ENCODE results near the gene MAP3K7CL.
A peak's percentile ranks its signal among the peaks of the same experiment; 100 is the strongest.

Gene MAP3K7CL

DNA sequence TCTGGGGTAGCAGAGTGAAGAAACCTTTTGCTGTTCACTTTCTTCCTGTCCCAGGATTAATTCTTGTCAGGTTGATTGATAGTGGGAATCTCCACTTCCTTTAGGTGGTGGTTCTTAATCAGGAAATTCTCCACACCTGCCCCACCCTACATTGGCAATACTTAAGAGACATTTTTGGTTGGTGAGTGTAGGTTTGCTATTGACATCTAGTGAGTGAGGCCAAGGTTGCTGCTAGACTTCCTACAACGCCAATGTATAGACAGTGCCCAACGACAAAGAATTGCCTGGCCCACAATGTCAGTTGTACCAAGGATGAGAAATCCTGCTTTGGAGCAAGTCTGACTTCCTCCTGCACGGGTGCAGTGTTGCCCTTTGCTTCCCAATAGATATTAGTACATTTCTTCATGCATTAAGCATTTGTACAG is 38.5 kb downstream of the MAP3K7CL start:
- no peak for DNase-seq (ENCODE audit: low read depth)

DNA sequence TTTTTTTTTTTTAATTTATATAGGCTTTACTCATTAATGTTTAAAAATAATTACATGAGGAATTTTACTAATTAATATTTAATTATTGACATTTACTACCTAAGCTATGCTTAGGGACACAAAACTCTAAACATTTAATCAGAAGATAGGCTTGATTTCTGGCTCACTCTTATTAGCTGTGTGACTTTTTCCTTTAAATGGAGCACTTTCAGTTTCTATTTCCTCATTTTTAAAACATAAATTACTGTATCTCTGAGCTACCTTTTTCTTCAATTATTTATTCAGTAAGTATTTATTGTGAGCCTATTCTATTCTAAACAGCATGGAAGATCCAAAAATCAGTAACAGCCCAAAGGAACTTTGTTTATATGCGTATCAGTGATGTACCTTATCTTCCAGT is 40.5 kb downstream of the MAP3K7CL start:
- DNase-seq (ENCODE audit: low read depth), result no peak

DNA sequence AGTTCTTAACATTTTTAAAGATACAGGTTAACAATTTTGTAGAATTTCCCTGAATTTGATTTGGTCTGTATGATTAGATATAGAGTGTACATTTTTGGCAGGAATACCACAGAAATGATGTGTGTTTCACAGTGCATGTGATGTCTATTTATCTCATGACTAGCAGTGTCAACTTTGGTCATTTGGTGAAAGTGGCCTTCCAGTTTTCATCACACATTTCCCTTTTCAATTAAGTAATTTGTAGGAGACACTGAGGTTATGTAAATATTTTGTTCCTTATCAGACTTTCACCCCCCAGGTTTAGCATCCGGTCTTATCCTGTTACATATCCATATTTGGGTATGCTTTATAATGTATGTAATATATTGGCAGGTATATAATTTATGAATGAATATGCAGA is 41.8 kb downstream of the MAP3K7CL start:
- no peak for DNase-seq (ENCODE audit: low read depth)

DNA sequence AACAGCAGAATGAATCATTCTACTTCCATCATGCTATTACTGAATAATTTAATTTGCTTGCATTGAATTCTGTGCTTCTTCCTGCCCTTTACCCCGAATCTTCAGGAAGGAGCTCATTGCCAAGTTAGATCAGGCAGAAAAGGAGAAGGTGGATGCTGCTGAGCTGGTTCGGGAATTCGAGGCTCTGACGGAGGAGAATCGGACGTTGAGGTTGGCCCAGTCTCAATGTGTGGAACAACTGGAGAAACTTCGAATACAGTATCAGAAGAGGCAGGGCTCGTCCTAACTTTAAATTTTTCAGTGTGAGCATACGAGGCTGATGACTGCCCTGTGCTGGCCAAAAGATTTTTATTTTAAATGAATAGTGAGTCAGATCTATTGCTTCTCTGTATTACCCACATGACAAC is 44.2 kb downstream of the MAP3K7CL start:
- no peak for DNase-seq (ENCODE audit: low read depth)

DNA sequence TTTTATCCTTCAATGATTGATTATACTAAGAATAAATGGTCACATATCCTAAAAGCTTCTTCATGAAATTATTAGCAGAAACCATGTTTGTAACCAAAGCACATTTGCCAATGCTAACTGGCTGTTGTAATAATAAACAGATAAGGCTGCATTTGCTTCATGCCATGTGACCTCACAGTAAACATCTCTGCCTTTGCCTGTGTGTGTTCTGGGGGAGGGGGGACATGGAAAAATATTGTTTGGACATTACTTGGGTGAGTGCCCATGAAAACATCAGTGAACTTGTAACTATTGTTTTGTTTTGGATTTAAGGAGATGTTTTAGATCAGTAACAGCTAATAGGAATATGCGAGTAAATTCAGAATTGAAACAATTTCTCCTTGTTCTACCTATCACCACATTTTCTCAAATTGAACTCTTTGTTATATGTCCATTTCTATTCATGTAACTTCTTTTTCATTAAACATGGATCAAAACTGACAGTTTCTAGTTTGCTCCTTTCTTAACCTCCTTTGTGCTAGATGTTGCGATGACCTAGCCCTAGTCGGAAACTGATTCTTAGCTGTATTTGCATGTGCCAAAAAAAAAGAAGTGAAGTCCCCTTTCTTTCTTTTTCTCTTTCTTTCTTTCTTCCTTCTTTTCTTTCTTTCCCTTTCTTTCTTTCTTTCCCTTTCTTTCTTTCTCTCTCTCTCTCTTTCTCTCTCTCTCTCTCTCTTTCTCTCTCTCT is 45.1 kb downstream of the MAP3K7CL start:
- no peak for DNase-seq (ENCODE audit: low read depth)

DNA sequence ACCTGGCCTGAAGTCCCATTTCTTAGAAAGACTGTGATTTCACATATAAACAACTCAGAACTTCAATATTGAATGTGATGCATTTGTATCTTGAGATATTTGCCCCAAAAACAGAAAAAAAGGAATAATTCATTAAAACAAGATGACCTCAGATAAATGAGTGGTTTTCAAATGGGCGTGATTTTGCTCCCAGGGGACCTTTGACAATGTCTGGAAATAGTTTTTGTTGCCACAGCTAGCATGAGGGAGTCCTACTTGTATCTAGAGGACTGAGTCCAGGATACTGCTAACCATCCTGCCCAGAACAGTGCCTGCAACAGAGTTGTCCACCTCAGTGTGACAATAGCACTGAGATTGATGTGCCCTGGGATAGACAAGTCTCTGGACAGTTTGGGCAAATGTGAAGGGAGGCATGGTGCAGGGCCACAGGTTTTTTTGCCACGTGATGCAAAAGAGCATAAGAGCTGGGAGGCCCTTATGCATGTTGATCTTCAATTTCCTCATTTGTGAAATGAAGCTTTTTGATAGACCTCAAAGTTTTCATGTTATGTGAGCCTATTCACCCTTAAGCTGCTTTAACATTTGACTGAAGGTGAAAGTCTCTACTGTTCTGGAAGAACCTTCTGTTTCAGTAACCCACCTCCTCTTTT is 46.2 kb downstream of the MAP3K7CL start:
- DNase-seq (ENCODE audit: low read depth), result no peak

DNA sequence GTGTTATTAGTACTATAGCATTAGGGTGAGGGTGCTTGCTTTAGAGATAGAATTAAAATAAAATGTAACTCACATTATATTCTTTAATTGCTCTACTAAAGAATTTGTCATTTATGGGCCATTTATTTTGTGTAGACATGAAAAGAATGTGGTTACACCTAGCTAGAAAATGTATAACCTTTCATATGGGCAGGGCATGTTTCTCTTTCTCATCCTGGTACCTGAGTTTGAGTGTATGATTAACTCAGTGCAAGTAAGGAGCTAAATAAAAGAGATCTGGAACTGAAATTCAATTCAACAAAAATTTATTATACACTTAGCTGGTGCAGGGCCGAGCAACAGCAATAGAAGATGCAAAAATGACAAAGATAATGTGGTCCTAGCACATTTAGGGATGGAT is 47.4 kb downstream of the MAP3K7CL start:
- DNase-seq (ENCODE audit: low read depth), result no peak

DNA sequence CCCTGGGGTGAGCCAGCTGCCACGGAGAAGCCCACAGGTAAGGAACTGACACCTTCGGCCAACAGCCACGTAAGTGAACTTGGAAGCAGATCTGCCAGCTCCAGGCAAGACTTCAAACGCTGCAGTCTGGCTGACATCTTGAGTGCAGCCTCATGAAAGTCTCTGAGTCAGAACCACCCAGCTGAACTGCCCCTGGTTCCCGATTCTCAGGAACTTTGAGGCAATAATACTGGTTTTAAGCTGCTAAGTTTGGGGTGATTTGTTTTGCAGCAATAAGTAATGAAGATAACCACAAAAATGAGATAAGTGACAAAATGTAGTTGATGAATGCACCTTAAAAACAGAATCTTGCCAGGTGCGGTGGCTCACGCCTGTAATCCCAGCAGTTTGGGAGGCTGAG is 48.5 kb downstream of the MAP3K7CL start:
- DNase-seq (ENCODE audit: low read depth), result no peak

DNA sequence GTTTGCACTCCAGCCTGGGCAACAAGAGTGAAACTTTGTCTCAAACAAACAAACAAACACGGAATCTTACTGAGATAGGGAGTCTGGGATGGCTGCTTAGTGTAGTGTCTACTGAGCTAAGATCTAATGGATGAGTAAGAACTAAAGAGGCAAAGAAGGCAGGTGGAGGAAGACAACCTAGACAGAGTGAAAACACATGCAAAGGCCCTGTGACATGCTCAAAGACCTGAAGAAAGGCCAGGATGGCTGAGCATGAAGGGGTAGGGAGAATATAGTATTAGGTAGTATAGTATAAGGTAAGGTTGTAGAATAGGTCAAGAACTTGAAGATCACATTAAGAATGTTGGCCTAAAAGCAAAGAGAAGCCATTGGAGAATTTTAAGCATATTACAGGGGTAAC is 49.1 kb downstream of the MAP3K7CL start:
- DNase-seq (ENCODE audit: low read depth), result no peak

DNA sequence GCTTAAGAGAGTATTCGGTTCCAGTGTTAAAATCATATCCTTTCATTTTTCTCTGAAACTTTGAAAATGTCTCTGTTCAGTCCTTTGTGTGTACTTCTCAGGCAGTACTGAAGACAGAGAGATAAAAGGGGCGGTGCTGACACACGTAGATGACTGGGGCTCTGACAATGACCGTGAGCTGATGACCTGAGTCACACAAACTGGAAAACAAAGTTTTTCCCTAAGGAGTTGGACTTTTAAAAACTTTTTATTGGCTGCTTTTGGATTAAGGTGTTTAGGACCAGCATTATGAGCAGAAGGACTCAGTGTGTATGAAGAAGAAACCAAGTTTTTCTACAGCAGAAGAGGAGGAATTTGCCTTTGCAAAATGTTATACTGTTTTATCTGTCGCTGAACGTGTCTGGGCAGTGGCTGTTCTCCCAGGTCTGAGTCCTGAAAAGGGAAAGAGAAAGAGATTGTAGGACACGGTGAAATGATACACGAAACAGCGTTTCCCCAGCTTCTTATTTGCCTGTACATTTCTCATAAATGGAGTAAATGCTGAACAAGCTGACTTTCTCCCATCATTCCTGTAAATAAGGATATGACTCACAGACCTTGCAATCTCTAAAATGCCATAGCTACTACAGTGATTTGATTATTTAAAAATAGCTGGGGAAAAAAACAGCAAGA is 51.5 kb downstream of the MAP3K7CL start:
- no peak for DNase-seq (ENCODE audit: low read depth)

DNA sequence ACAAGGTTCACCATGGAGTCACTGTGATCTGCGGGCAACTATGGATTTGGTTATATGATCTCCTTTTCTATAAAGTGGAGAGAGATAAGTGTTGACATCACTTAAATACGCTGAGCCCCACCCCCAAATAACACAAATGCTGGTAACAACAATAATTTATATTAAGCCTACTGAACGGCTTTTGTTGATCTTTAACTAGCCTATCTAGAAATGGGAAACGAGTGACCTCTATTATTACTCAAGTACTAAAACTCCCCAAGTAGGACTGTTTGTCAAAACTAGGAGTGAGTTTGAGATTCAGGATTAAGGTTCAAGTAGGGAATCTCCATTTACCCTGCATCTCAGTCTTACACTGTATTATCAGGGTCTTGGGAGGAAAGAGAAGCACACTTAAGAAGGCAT is 52.2 kb downstream of the MAP3K7CL start:
- DNase-seq (ENCODE audit: low read depth), result no peak

DNA sequence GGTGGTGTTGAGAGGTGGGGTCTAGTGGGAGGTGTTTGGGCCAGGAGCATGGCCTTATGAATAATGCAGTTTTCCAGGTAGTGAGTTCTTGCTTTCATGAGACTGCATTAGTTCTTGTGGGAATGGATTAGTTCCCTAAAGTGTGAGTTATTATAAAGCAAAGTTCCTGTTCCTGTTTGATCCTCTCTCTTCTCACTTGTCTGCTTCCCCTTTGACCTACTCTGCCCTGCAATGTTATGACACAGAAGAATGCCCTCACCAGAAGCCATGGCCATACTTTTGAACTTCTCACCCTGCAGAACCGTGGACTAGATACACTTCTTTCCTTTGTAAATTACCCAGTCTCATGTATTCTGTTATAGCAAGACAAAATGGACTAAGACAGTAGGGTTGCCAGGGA is 53.6 kb downstream of the MAP3K7CL start:
- no peak for DNase-seq (ENCODE audit: low read depth)

DNA sequence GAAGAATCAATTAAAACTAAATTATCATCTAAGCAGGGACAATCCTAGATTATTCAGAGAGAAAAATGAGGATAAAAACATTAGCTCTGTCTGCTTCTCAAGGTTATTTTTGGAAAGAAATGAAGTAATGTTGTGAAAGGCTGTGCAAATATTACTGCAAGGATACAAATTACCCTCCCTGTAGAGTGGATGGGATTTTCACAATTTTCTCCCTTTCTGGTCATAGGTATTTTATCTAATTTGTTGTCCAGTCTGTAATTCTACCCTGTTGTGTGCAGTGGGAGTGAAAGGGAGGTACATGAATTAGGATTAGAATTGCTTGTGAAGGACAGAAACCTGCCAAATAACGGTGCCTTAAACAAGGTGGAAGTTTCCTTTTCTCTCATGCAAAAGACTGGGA is 54.7 kb downstream of the MAP3K7CL start:
- DNase-seq (ENCODE audit: low read depth), result no peak

DNA sequence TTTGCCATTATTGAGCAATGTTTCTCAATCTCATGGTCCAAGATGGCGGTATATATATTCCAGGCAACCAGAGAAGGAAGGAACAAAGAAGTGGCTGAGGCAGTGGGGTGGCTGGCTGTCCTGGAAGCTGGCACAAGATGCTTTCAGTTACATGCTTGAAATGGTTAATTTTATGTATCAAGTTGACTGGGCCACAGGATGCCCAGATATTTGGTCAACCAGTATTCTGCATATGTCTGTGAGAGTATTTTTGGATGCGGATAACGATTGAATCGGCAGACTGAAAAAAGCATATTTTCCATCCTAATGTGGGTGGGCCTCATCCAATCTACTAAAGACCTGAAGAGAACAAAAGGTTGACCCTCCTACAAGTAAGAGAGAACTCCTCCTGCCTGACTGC is 55.2 kb downstream of the MAP3K7CL start:
- no peak for DNase-seq (ENCODE audit: low read depth)

DNA sequence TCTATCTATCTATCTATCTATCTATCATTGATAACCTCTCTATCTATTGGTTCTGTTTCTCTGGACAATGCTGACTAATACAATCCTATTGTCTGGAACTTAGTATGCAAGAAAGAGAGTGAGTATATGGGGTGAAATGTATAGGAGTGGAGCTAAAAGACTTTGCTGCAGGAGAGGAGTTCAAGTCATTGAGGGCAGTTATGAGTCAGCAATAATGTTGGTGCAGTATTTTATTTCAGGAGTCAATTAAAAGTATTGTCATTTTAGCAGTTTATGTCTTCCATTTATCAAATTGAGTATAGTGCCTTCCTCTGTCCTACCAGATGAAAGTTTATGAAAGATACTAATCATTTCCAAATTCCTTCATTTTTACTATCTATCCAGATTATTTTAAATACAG is 55.8 kb downstream of the MAP3K7CL start:
- DNase-seq (ENCODE audit: low read depth), result no peak

DNA sequence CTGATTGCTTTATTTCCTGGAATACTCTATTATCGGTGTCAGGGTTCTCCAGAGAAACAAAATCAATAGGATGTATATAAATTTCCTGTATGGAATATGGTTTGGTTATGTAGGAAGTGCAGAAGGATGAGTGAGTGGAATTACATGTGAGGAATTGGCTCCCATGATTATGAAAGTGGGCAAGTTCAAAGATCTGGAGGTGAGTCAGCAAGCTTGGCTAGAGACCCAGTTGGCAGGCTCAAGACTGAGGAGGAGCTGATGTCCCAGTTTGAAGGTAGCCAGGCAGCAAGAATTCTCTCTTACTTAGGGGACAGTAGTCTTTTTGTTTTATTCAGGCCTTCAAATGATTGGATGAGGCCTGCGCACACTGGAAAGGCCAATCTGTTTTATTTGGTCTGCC is 57.5 kb downstream of the MAP3K7CL start:
- no peak for DNase-seq (ENCODE audit: low read depth)

DNA sequence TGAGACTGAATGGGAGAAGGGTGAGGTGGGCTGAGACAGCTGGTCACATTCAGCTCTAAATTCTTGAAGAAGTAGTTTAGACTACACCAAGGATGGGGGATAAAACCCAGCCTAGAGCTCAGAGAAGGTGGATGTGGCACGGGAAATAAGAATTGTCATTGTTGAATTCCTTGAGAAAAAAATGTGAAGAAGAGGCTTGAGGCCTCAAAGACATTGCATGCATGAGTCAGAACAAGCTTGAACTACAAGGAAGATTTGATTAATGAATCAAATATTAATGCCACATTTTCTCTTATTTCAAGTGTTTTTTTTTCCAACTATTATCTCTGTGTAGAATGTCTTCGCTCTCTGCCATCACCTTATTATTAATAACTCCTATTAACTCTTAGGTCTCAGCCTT is 58.9 kb downstream of the MAP3K7CL start:
- no peak for DNase-seq (ENCODE audit: low read depth)

DNA sequence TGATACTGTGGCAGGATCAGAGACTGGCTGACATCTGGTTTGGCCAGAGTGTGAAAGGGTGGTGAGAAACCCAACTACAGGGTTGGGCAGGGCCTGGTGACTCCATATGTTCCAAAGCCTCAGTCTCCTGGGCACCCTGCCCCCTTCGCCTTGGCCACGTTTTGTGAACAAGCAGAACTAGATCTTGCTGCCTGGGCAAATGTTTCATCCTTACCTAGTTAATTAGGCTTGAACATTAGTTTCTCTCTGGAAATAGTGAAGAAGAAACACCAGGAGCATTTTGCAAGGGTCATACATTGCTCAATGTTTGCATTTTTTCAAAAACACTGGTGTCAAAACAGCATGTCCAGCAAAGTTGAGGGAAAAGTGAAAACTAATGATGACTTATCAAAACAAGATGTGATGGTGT is 60.5 kb downstream of the MAP3K7CL start:
- no peak for DNase-seq (ENCODE audit: low read depth)

DNA sequence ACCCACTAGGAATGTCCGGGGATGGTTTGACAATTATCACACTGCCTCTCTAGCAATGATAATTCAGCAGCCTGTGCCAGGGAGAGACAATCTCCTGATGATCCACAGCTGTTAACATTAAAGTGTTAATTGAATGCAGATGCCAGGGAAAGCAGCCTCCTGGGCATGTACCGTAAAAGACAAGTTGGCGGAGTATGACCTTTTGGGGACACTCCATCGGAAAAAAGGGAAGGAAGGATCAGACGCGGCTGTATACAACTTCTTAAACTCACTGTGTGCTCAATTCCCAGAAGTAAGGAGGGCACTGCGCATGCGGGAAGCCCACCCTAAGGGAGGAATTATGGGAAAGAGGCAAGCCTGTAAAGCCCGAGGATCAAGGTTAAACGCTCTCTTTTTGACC is 62.6 kb downstream of the MAP3K7CL start:
- no peak for DNase-seq (ENCODE audit: low read depth)

DNA sequence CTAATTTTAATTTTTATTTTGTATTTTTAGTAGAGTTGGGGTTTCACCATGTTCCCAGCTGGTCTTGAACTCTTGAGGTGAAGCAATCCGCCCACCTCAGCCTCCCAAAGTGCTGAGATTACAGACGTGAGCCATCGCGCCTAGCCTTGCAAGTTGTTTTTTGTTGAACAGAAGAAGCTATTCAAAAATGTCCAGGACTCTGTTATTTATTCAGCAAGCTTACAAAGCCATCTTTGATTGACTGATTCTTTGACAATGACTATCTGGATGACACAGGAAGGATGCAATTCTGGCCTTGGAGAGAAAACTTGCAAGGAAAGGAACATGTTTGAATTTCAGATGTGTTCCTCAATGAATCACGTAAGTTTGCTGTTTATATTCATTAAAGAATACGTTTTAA is 63.5 kb downstream of the MAP3K7CL start:
- DNase-seq (ENCODE audit: low read depth), result no peak

DNA sequence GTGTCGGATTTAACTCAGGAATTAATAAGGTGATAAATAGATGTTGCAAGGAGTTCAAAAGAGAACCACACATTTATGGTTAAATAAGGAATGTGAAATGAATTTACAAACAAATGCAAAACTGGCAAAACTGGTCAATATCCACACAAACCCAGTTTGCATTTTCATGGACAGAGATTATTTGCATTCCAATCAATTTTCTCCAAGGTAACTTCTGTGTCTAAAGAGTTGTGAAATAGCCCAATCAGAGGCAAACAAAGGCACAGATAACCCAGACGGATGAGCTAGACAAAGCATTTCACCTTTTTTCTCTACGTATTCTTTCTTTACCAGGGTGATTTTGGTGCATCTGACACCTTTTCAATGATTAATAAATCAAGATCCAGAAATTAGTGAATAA is 63.9 kb downstream of the MAP3K7CL start:
- DNase-seq (ENCODE audit: low read depth), result no peak

DNA sequence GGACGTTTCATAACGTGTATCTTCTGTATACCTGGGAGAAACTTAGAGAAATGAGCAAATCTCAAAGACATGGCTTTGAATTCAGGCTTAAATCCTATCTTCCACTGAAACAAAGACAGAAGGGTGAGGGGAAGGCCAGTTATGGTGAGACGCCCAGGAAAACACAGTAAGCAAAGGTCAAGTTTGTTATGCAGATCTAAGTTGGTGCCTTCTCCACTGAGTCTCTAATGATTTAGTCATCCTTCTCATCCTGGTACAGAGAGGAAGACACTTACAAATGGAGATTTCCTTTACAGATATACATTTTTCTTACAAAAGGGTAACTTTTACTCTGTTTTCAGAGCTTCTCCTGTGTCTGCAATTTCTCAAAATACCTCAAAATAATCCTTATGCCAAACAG is 64.4 kb downstream of the MAP3K7CL start:
- no peak for DNase-seq (ENCODE audit: low read depth)

DNA sequence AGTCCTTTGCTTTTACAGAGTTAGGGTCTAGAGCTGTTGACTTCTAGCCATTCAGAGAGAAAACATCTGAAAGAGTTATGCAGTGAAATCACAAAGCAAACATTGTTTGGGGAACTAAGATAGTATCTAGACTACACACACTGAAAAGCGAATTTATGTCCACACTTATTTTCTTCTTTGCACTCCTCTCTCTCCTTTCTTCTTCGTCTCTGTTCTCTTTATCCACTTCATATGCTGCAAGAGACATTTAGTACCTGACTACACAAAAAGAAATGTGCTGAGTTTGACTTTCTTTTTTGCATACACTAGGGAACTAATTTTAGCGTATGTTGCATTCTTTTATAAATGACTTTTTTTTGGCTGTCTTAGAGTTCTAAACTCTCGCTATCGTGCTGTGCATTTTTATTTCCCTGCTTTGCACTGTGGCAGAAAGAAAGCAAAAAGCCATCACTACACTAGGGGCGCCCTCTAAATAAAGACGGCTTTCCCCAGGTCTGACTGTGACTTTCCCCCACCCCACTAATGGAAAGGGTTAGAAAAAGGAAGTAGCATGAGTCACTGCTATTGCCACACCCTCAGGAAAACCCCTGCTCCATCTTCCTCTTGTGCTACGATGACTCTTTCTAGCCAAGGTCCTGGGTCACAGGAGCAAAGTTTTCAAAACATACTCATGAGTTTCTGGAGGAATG is 65.7 kb downstream of the MAP3K7CL start:
- peak; percentile 26 for DNase-seq (ENCODE audit: low read depth)
